GOT3 (cell line): ENCODE measurements around the gene BRICD5.
A peak's percentile ranks its signal among the peaks of the same experiment; 100 is the strongest.
"Not testable (repeated sequence)": the region's sequence is repeated elsewhere in the genome, so short reads cannot be mapped to it uniquely, and the experiment has no call there.

ENCODE experiments used
- DNase-seq: peaks from one replicate; lab custom pipeline; 2025; ENCODE audit warnings: mixed read lengths; lab: John Stamatoyannopoulos, UW

BRICD5 gene

DNA sequence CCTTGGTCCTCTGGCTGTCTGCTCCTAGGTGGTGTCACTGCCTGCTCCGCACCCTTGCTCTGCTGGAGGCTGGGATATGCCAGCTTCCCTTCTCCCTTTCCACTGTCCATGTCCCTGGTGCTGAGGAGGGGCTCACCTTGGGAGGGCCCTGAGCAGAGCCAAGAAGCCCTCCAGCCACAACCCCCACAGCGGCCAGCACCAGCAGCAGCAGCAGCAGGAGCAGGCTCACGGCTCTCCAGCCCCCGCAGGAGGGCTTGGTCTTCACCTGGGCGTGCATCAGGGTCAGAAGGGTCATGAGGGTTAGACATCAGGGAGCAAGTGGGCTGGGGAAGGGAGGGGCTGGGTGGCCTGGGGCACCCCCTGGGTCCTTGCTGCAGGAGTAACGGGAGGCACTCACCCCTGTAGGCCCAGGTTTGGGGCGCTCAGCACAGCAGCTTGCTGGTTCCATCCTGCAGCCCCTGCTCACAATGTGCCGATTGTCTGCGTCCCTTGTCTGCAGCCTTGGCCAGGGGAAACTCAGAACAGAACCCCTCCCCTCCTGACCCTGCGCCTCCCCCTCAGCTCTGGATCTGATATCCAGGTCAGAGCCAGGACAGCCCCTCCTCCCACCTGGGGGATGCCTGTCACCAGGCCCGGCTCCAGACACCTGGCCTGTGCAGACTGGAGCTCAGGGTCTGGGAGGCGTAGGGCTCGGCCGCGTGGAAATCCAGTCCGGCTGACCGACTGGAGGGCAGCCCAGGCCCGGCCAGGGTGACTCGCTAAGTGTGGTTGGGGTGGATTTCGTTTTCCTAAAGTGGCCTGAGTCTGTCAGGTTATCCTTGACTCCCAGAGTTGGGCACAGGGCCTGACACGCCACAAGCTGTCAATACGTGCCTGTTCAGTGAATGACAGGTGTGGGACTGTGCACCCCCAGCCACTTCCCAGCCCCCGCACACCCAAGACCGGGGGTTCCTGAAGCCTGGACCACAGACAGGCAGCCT is at the start of gene BRICD5:
TSS of gene BRICD5 (minus strand) at position 478 of the 980 bp plus-strand sequence. CDS start at position 448, 30 bp downstream.
- DNase-seq, result no peak

- no peak for DNase-seq
Observed at GRCh38 chr16:2260250-2260649, 49.6 kb upstream of the BRICD5 start.

- DNase-seq, result not testable (repeated sequence)
Observed at GRCh38 chr16:2258530-2258929, 47.9 kb upstream of the BRICD5 start.

GRCh38 chr16:2257726-2258125 is 47.1 kb upstream of the BRICD5 start:
- no peak for DNase-seq

- DNase-seq, result no peak
Observed at GRCh38 chr16:2256531-2257140, 46.0 kb upstream of the BRICD5 start.

- no peak for DNase-seq
Observed at GRCh38 chr16:2253293-2253692, 42.6 kb upstream of the BRICD5 start.

- DNase-seq, result no peak
Observed at GRCh38 chr16:2252806-2253148, 42.1 kb upstream of the BRICD5 start.

- peak; percentile 90 for DNase-seq
Observed at GRCh38 chr16:2251296-2252111, 40.8 kb upstream of the BRICD5 start, which contains the start of gene ECI1. Gene ECI1, minus strand, starts transcription at chr16:2251587. Its CDS starts 21 bp downstream, at chr16:2251566.

DNA sequence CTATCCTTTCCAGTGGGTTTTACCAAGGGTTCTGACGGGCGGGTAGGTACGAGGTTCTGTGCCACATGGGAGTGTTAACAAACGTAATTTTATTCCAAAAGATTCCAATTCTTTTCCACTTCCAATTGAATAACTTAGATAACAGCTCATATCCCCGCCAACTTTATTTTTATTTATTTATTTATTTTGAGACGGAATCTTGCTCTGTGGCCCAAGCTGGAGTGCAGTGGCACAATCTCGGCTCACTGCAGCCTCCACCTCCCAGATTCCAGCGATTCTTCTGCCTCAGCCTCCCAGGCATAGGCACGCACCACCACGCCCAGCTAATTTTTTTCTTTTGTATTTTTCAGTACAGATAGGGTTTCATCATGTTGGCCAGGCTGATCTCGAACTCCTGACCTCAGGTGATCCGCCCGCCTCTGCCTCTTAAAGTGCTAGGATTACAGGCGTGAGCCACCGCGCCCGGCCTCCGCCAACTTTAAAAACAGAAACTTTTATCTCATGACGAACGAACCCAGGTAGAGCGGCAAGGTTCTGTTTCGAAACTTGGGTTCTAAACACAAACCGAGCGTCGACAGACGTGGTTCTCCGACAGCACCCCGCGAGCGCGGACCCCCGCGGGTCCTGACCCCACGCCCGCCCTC is 40.1 kb upstream of the BRICD5 start:
- no peak for DNase-seq

DNA sequence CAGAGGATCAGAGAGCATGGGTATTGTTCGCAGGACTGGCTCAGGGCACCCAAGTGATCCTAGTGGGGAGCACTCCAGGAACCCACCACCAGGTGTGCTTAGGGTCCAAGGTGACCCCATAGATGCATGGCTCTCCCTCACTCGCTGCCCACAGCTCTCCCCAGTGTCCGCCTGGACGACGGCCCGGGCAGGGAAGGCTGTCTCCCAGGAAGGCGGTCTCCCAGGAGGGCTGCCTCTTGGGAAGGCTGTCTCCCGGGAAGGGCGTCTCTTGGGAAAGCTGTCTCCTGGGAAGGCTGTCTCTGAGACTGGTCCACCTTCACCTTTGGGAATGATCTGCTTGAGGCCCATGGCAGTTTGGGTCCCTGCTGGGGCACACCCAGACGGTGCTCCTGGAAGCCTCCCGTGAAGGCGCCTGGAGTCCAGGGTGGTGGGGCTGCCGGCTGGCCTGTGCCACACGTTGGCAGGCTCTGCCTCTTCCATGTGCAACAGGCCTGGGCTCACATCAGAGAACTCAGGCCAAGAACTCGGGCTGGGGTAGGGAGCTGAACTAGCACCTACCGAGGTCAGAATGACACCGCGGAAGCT is 35.7 kb upstream of the BRICD5 start:
- DNase-seq, result no peak

DNA sequence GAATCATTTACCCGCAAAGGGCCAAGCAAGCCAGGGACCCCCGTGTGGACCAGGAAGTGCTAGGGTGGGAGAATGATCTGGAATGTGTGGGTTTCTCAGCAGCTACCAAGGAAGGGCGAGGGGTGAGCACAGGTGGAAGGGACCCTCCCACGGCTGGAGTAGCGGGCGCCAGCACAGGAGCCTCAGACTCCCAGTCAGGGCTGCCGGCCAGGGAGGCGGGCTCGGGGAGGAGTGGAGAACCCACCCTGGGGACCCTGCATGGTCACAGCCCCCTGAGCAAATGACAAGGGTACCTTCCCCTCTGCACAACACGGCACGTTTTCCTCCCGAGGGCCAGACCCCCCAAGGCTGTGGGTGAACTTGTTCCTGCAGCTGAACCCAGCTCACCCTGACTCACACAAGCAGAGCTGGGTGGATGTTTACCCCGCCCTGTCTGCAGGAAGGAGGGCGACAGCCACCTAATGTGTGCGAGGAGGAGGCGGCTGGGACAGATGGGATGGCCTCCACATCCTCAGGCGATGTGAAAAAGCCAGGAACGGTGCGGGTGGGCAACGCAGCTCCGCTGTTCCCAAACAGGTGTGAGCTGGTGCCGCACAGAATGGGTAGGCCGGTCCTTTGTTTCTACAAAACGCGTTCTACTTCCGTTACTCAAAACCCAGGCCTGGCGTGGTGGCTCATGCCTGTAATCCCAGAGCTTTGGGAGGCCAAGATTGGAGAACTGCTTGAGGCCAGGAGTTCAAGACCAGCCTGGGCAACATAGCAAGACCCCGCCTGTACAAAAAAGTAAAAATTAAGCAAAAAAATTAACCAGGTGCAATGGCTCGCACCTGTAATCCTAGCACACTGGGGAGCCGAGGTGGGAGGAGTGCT is 34.5 kb upstream of the BRICD5 start:
- DNase-seq, result no peak

- DNase-seq, result no peak
Observed at GRCh38 chr16:2244301-2244700, 33.6 kb upstream of the BRICD5 start.

DNA sequence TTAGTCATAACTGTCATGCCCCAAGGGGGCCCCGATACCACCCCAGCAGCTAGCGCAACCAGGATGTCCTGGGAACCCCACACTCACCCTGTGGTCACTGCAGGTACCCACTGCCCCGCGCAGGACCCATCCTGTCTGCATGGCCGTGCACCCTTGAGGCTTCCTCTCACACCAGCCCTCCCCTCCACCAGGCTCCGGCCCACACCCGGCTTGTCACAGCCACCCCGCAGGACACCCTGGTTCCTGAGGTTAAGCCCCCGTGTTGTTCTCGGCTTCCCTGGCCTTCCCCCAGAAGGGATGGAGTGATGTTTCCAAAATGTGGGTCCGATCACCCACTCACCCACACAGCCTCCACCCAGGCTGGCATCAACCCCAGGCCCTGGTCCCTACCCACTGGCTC is 33.1 kb upstream of the BRICD5 start:
- no peak for DNase-seq

- no peak for DNase-seq
Observed at GRCh38 chr16:2243031-2243528, 32.4 kb upstream of the BRICD5 start.

DNA sequence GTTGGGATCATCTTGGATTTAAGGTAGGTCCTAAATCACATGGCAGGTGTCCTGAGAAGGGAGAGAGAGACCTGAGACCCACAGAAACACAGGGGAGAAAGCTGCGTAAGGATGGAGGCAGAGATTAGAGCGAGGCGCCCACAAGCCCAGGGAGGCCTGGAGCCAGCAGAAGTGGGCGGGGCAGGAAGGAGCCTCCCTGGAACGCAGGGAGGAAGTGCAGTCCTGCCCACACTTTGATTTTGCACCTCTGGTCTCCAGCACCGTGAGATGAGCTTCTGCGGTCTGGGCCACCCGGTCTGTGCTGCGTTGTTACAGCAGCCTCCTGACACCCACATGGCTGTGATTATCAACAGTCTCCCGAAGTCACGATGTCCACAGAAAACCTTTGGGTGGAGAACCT is 31.9 kb upstream of the BRICD5 start:
- no peak for DNase-seq

GRCh38 chr16:2240331-2240730 is 29.7 kb upstream of the BRICD5 start:
- not testable (repeated sequence) for DNase-seq

- DNase-seq, result no peak
Observed at GRCh38 chr16:2238838-2239675, 28.4 kb upstream of the BRICD5 start.

GRCh38 chr16:2238150-2238837 is 27.6 kb upstream of the BRICD5 start:
- DNase-seq, result no peak
